ENCODE data around the gene NDRG2. TPM values are rescaled to one million over a fixed set of nuclear protein-coding genes. Genes with fewer than 3 reads are reported as not detected.

Gene NDRG2
- total RNA-seq, 1 experiment from 2014 or later, result 8.0 TPM

DNA sequence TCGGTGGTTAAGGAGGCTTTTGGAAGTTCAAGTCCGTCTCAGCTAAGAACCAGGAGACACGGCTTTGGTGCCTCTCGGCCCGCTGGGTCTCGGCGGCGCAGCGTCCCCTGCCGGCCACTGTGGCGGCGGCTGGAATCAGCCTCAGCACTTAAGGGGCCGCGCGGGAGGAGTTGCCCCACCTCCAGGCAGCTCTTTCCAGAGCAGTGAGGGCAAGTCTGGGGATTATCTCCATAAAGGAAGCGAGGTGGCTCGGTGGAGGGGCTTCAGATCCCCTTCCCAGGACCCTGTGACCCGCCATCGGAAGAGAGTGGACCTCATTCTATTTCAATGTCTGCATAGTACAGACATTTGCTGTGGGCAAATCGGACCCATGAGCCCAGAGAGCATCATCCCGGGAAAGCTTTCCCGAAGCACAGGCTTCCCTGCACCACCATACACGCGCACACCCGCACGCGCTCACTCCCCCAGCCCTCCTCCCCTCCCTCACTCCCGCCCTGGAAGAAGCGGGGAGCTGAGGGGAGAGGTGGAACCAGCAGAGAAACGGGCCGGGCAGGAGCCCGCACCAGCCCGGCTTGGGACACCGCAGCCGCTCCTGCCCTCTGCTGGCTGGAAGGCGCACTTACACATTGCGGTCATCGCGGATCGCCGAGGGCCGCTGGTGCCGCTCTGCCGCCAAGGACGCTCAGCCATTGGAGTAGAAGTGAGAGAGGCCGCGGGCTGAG is 53.7 kb downstream of the NDRG2 start:
- no peaks in the 10 kb centered on the region for H3K36me3 ChIP-seq (ENCODE audit: insufficient read depth, low read length, poor library complexity, severe bottlenecking)
- TF ChIP-seq, protein P1, sequence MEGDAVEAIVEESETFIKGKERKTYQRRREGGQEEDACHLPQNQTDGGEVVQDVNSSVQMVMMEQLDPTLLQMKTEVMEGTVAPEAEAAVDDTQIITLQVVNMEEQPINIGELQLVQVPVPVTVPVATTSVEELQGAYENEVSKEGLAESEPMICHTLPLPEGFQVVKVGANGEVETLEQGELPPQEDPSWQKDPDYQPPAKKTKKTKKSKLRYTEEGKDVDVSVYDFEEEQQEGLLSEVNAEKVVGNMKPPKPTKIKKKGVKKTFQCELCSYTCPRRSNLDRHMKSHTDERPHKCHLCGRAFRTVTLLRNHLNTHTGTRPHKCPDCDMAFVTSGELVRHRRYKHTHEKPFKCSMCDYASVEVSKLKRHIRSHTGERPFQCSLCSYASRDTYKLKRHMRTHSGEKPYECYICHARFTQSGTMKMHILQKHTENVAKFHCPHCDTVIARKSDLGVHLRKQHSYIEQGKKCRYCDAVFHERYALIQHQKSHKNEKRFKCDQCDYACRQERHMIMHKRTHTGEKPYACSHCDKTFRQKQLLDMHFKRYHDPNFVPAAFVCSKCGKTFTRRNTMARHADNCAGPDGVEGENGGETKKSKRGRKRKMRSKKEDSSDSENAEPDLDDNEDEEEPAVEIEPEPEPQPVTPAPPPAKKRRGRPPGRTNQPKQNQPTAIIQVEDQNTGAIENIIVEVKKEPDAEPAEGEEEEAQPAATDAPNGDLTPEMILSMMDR (conservative IDR thresholded peaks at IDR 0.05; ENCODE audit: low read depth, low read length), result peak; percentile 90
- TF ChIP-seq EZH2 (IDR thresholded peaks at IDR 0.05; ENCODE audit: borderline replicate concordance, low read depth, low read length, poor library complexity, severe bottlenecking), result no peak
- H3K4me3 ChIP-seq (ENCODE audit: low read depth, low read length, poor library complexity, severe bottlenecking), result peak overlapping the region; percentile 58
- POLR2A ChIA-PET (ENCODE audit: low non-redundant PET), result interaction anchor here (0.5 to 0.6 kb wide), 3 partner anchors 10 to 285 kb away, joined by 4 to 8 read pairs (median 4); no protein-coding TSS in a partner anchor
- intact Hi-C loops (cut with micrococcal nuclease; ENCODE audit: unreplicated experiment), result loop anchor here (1.0 to 5.0 kb wide), 4 partner anchors 99 to 338 kb away; no protein-coding TSS in a partner anchor
- H3K27ac ChIP-seq (ENCODE audit: low read depth, low read length, poor library complexity, severe bottlenecking), result no peak overlapping the region
- peak; percentile 90 for DNase-seq (ENCODE audit: low spot score)
- BruUV-seq (replicated peaks), result no TSS peak
- peaks cover 3% of the 10 kb centered on the region for H3K4me1 ChIP-seq (ENCODE audit: insufficient read depth, low read length, poor library complexity, severe bottlenecking)
- CTCF ChIA-PET, result interaction anchor here (0.5 to 2.0 kb wide), 25 partner anchors 8 to 555 kb away, joined by 3 to 21 read pairs (median 3); no protein-coding TSS in a partner anchor
- no peaks in the 10 kb centered on the region for H3K9me3 ChIP-seq (ENCODE audit: low read depth, low read length, poor library complexity, severe bottlenecking)
- no peaks in the 10 kb centered on the region for H3K27me3 ChIP-seq (replicated peaks; ENCODE audit: insufficient read depth, low read depth, low read length, poor library complexity)

DNA sequence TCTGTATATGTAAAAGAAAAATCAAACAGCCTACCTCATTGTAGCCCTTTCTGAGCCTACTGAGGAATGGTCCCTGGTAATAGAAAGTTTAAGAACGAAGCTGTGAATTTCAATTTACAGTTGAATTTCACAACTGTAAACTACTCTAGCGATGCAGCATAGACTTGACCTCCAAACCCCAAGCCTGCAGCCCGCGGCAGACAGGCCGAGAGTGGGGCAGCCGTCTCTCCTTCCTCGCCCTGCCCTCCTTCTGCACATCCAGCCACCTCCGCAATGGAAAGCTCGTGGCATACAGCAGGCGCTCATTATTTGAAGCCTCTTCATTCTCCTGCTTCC is 54.2 kb downstream of the NDRG2 start:
- Histone ChIP-seq H3K27ac (ENCODE audit: low read depth, low read length, poor library complexity, severe bottlenecking) (no peak overlapping the region), H3K4me1 (ENCODE audit: insufficient read depth, low read length, poor library complexity, severe bottlenecking) (peaks cover 3% of the 10 kb centered on the region), H3K4me3 (ENCODE audit: low read depth, low read length, poor library complexity, severe bottlenecking) (peak overlapping the region; percentile 58), H3K27me3 (replicated peaks; ENCODE audit: insufficient read depth, low read depth, low read length, poor library complexity) (no peaks in the 10 kb centered on the region), H3K36me3 (ENCODE audit: insufficient read depth, low read length, poor library complexity, severe bottlenecking) (no peaks in the 10 kb centered on the region), H3K9me3 (ENCODE audit: low read depth, low read length, poor library complexity, severe bottlenecking) (no peaks in the 10 kb centered on the region)
- ChIA-PET CTCF (interaction anchor here (0.6 to 2.0 kb wide), 22 partner anchors 8 to 555 kb away, joined by 3 to 21 read pairs (median 4); no protein-coding TSS in a partner anchor), POLR2A (ENCODE audit: low non-redundant PET) (interaction anchor here (0.5 to 0.6 kb wide), 2 partner anchors 9 to 285 kb away, joined by 4 read pairs; no protein-coding TSS in a partner anchor)
- TF ChIP-seq, protein P1 (conservative IDR thresholded peaks at IDR 0.05; ENCODE audit: low read depth, low read length), result no peak
- TF ChIP-seq EZH2 (IDR thresholded peaks at IDR 0.05; ENCODE audit: borderline replicate concordance, low read depth, low read length, poor library complexity, severe bottlenecking), result no peak
- no TSS peak for BruUV-seq (replicated peaks)
- intact Hi-C loops (cut with micrococcal nuclease; ENCODE audit: unreplicated experiment), result loop anchor here (2.0 to 5.0 kb wide), 2 partner anchors 98 to 338 kb away; no protein-coding TSS in a partner anchor
- DNase-seq (ENCODE audit: low spot score), result no peak

DNA sequence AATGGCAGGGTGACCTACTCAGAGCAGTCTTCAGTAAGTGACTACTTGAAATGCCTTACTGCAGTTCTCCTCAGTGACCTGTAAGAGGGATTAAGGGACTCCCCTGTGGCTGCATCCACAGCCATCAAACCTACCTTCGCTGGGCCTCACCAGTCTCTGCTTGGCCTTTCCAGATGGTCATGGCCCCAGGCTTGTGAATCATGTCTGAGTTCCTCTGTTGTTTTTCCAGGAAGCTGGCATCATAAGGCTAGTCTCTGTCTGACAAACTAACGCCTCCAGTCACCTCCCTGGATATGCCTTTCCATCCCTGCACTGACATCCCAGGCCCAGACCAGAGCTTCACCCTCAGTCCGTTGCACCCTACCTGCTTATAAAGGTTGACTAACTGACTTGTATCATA is 55.5 kb downstream of the NDRG2 start:
- BruUV-seq (replicated peaks), result no TSS peak

More for the DNA sequence above, 55.5 kb downstream of the NDRG2 start:
- intact Hi-C loops (cut with micrococcal nuclease; ENCODE audit: unreplicated experiment), result no loop called here
- no peak for DNase-seq (ENCODE audit: low spot score)
- POLR2A ChIA-PET (ENCODE audit: low non-redundant PET), result no interaction called here
- Histone ChIP-seq H3K36me3 (ENCODE audit: insufficient read depth, low read length, poor library complexity, severe bottlenecking) (no peaks in the 10 kb centered on the region), H3K27ac (ENCODE audit: low read depth, low read length, poor library complexity, severe bottlenecking) (no peak overlapping the region), H3K4me3 (ENCODE audit: low read depth, low read length, poor library complexity, severe bottlenecking) (no peak overlapping the region), H3K4me1 (ENCODE audit: insufficient read depth, low read length, poor library complexity, severe bottlenecking) (peaks cover 3% of the 10 kb centered on the region), H3K27me3 (replicated peaks; ENCODE audit: insufficient read depth, low read depth, low read length, poor library complexity) (no peaks in the 10 kb centered on the region), H3K9me3 (ENCODE audit: low read depth, low read length, poor library complexity, severe bottlenecking) (no peaks in the 10 kb centered on the region)
- CTCF ChIA-PET, result no interaction called here
- no peak for TF ChIP-seq EZH2 (IDR thresholded peaks at IDR 0.05; ENCODE audit: borderline replicate concordance, low read depth, low read length, poor library complexity, severe bottlenecking)
- TF ChIP-seq, protein P1 (conservative IDR thresholded peaks at IDR 0.05; ENCODE audit: low read depth, low read length), result no peak

Small RNA genes within 50 kb of the gene (microRNA-seq; reads per million reads assigned to microRNA genes)
- gene MIR6717, result not detected

Other genes starting within 250 kb of the NDRG2 start
- not detected in 2 replicates for gene RNASE6, start 243.8 kb downstream of the NDRG2 start, total RNA-seq (2021)
- gene RNASE1, start 222.2 kb downstream of the NDRG2 start, total RNA-seq (2021), result not detected in 2 replicates
- gene RNASE3, start 133.7 kb downstream of the NDRG2 start, total RNA-seq (2021), result not detected in 2 replicates
- gene RNASE2, start 69.6 kb downstream of the NDRG2 start, total RNA-seq (2021), result not detected in 2 replicates
- 95.4 and 98.4 TPM in 2 replicates for gene METTL17, start 35.1 kb downstream of the NDRG2 start, total RNA-seq (2021)
- not detected in 2 replicates for gene SLC39A2, start 25.8 kb downstream of the NDRG2 start, total RNA-seq (2021)
- gene TPPP2, start 5.2 kb upstream of the NDRG2 start, total RNA-seq (2021), result not detected in 2 replicates
- gene RNASE13, start 9.7 kb upstream of the NDRG2 start, total RNA-seq (2021), result not detected in 2 replicates
- not detected in 2 replicates for gene RNASE7, start 17.3 kb upstream of the NDRG2 start, total RNA-seq (2021)
- not detected in 2 replicates for gene RNASE8, start 32.8 kb upstream of the NDRG2 start, total RNA-seq (2021)
- 89.6 and 94.1 TPM in 2 replicates for gene ARHGEF40, start 45.2 kb upstream of the NDRG2 start, total RNA-seq (2021)
- 78.0 and 84.6 TPM in 2 replicates for gene ZNF219, start 73.6 kb upstream of the NDRG2 start, total RNA-seq (2021)
- 0.48 and 0.49 TPM in 2 replicates for gene TMEM253, start 76.0 kb upstream of the NDRG2 start, total RNA-seq (2021)
- not detected in 2 replicates for gene OR5AU1, start 131.0 kb upstream of the NDRG2 start, total RNA-seq (2021)
- 934 and 949 TPM in 2 replicates for gene HNRNPC, start 244.4 kb upstream of the NDRG2 start, total RNA-seq (2021)